Fibroblast of lung (primary cell): ENCODE results near the gene ZDHHC14. TPM values are rescaled to one million over a fixed set of nuclear protein-coding genes. Genes with fewer than 3 reads are reported as not detected.
A peak's percentile ranks its signal among the peaks of the same experiment; 100 is the strongest.

Experiments
- DNase-seq, 2 donors: peaks; one replicate each; pipeline versions ENCODE4 v3.0.0 to v3.0.0-alpha.2; 2010; ENCODE audit warnings: low read depth in 2 of 2
- H2AFZ ChIP-seq: 2 replicates; pipeline ENCODE4 v1.5.1; 2012; ENCODE audit warnings: low read length, control low read depth, inconsistent platforms
- H3K27ac ChIP-seq: 2 replicates; pipeline ENCODE4 v1.5.1; 2011; ENCODE audit warnings: low read length, control low read depth; ENCODE audit not compliant: insufficient read depth
- H3K27me3 ChIP-seq: 2 replicates; pipeline ENCODE4 v1.5.1; 2011; ENCODE audit warnings: mild to moderate bottlenecking, low read length; ENCODE audit not compliant: control insufficient read depth, insufficient read depth
- H3K36me3 ChIP-seq: 2 replicates; pipeline ENCODE4 v1.5.1; 2011; ENCODE audit warnings: low read length; ENCODE audit not compliant: control insufficient read depth, insufficient read depth
- H3K4me1 ChIP-seq: 2 replicates; pipeline ENCODE4 v1.5.1; 2011; ENCODE audit warnings: low read length; ENCODE audit not compliant: control insufficient read depth, insufficient read depth; ENCODE audit errors: extremely low read depth
- H3K4me2 ChIP-seq: 2 replicates; pipeline ENCODE4 v1.5.1; 2011; ENCODE audit warnings: low read length, control low read depth; ENCODE audit not compliant: insufficient read depth; ENCODE audit errors: extremely low read depth
- H3K4me3 ChIP-seq, 4 experiments: fragments of 200-600 bp in 1 of 4; sonication (generic) in 1 of 4; replicated peaks in 1 of 4; 2 replicates each; pipeline ENCODE4 v1.5.1; 2011 to 2016; ENCODE audit warnings: low read length in 4 of 4, low read depth in 3 of 4, mild to moderate bottlenecking in 3 of 4, control low read depth in 2 of 4, inconsistent platforms in 1 of 4, mixed read lengths in 1 of 4; ENCODE audit not compliant: insufficient read depth in 1 of 4; ENCODE audit errors: control extremely low read depth in 1 of 4
- H3K79me2 ChIP-seq: 2 replicates; pipeline ENCODE4 v1.5.1; 2012; ENCODE audit warnings: mild to moderate bottlenecking, low read length, inconsistent platforms; ENCODE audit not compliant: control insufficient read depth, insufficient read depth
- H3K9ac ChIP-seq: 2 replicates; pipeline ENCODE4 v1.5.1; 2011; ENCODE audit warnings: mild to moderate bottlenecking, low read length, control low read depth; ENCODE audit not compliant: insufficient read depth
- H3K9me3 ChIP-seq: 2 replicates; pipeline ENCODE4 v1.5.1; 2012; ENCODE audit warnings: low read depth, low read length; ENCODE audit not compliant: control insufficient read depth, insufficient read depth
- H4K20me1 ChIP-seq: 2 replicates; pipeline ENCODE4 v1.5.1; 2011; ENCODE audit warnings: low read length; ENCODE audit not compliant: control insufficient read depth, insufficient read depth; ENCODE audit errors: extremely low read depth
- EZH2 ChIP-seq: IDR thresholded peaks from 2 replicates; pipeline ENCODE4 v1.5.1; 2012; ENCODE audit warnings: low read length, control low read depth, mild to moderate bottlenecking; ENCODE audit errors: missing control alignments
- polyA plus RNA-seq, 2 donors: library from polyadenylated mRNA; depleted of rRNA in 1 of 2; stranded (reverse) in 1 of 2; unstranded in 1 of 2; fragments of >200 nt; gene quantifications; 2 replicates each; pipeline ENCODE4 v1.2.1, GENCODE V29; 2011 to 2012; ENCODE audit warnings: missing spikeins in 1 of 2
- total RNA-seq: library from RNA; depleted of rRNA; stranded (reverse); fragments of >200 nt; gene quantifications from 2 replicates; pipeline ENCODE4 v1.2.1, GENCODE V29; 2014
- TF ChIP-seq, protein P1 (sequence below), 2 donors: IDR thresholded peaks in 1 of 2; conservative IDR thresholded peaks in 1 of 2; 1 replicate in 1 of 2; 2 replicates in 1 of 2; pipeline ENCODE4 v1.5.1; 2011 to 2012; ENCODE audit warnings: low read length in 2 of 2, control low read depth in 1 of 2, inconsistent platforms in 1 of 2, low read depth in 1 of 2, mild to moderate bottlenecking in 1 of 2

Gene ZDHHC14
- total and polyA plus RNA-seq, 2 donors (not counting 1 experiment from before 2014, with no cell fraction given), result 1.7 to 3.5 TPM

GRCh38 chr6:157635388-157636244 is 254.6 kb downstream of the ZDHHC14 start:
- no peak overlapping the region for H3K9ac ChIP-seq
- no peaks in the 10 kb centered on the region for H3K36me3 ChIP-seq
- TF ChIP-seq EZH2, result no peak
- TF ChIP-seq, protein P1, sequence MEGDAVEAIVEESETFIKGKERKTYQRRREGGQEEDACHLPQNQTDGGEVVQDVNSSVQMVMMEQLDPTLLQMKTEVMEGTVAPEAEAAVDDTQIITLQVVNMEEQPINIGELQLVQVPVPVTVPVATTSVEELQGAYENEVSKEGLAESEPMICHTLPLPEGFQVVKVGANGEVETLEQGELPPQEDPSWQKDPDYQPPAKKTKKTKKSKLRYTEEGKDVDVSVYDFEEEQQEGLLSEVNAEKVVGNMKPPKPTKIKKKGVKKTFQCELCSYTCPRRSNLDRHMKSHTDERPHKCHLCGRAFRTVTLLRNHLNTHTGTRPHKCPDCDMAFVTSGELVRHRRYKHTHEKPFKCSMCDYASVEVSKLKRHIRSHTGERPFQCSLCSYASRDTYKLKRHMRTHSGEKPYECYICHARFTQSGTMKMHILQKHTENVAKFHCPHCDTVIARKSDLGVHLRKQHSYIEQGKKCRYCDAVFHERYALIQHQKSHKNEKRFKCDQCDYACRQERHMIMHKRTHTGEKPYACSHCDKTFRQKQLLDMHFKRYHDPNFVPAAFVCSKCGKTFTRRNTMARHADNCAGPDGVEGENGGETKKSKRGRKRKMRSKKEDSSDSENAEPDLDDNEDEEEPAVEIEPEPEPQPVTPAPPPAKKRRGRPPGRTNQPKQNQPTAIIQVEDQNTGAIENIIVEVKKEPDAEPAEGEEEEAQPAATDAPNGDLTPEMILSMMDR (conservative IDR thresholded peaks at IDR 0.05 in 1 of 2, IDR thresholded peaks at IDR 0.05 in 1 of 2; ENCODE audit: low read depth in 1 of 2, low read length in 2 of 2), result no peak
- H3K4me2 ChIP-seq, result no peak overlapping the region
- no peaks in the 10 kb centered on the region for H3K79me2 ChIP-seq
- H3K27ac ChIP-seq, result no peak overlapping the region
- no peaks in the 10 kb centered on the region for H4K20me1 ChIP-seq
- no peaks in the 10 kb centered on the region for H3K27me3 ChIP-seq
- H3K4me1 ChIP-seq, result peaks cover 2% of the 10 kb centered on the region
- peak in 1 of 2 donors; percentile 8 for DNase-seq
- no peaks in the 10 kb centered on the region for H3K9me3 ChIP-seq
- no peak overlapping the region for H2AFZ ChIP-seq
- no peak overlapping the region for H3K4me3 ChIP-seq

GRCh38 chr6:157637516-157637915 is 256.5 kb downstream of the ZDHHC14 start:
- no peaks in the 10 kb centered on the region for H4K20me1 ChIP-seq
- no peak overlapping the region for H3K27ac ChIP-seq
- no peaks in the 10 kb centered on the region for H3K36me3 ChIP-seq
- no peaks in the 10 kb centered on the region for H3K27me3 ChIP-seq
- no peak overlapping the region for H3K9ac ChIP-seq
- H3K79me2 ChIP-seq, result no peaks in the 10 kb centered on the region
- no peak overlapping the region for H3K4me3 ChIP-seq
- DNase-seq, result no peak
- peaks cover 2% of the 10 kb centered on the region for H3K4me1 ChIP-seq
- H3K4me2 ChIP-seq, result no peak overlapping the region
- TF ChIP-seq, protein P1 (conservative IDR thresholded peaks at IDR 0.05 in 1 of 2, IDR thresholded peaks at IDR 0.05 in 1 of 2; ENCODE audit: low read depth in 1 of 2, low read length in 2 of 2), result no peak
- no peak for TF ChIP-seq EZH2
- H2AFZ ChIP-seq, result no peak overlapping the region
- no peaks in the 10 kb centered on the region for H3K9me3 ChIP-seq

DNA sequence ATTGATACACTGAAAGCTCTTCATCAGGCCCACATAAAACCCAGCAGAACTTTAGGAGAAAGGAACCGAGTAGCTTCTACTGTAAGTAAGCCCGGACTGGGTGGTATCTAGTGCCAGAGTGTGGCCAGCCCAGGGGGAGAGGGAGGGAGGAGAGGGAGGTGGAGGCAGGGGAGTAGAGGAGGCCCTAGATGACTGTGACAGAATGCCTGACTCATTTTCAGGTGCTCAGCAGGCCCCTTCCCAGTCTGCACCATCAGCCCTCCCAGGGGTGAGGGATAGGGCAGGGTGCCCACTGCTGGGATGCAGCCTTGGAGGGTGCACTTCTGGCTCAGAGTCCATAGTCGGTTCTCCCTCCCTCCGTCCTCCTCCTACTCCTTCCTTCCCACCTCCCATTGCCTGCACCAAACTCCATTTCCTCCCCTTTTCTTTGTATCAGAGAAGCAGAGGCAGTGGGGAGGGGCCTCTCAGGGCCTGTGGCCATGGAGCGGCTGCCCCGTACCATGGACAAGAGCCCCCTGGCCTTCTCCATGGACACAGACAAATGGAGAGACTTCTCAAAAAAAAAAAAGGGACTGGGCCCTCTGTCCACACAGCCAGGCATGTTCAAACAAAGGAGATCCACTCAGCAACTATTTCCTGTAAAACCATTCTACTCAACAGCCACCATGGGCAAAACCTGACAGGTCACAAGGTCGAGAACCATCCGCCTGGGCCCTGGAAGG is 257.1 kb downstream of the ZDHHC14 start:
- no peak overlapping the region for H3K9ac ChIP-seq
- TF ChIP-seq, protein P1 (conservative IDR thresholded peaks at IDR 0.05 in 1 of 2, IDR thresholded peaks at IDR 0.05 in 1 of 2; ENCODE audit: low read depth in 1 of 2, low read length in 2 of 2), result no peak
- TF ChIP-seq EZH2, result no peak
- no peak overlapping the region for H3K4me3 ChIP-seq
- H2AFZ ChIP-seq, result no peak overlapping the region
- H4K20me1 ChIP-seq, result no peaks in the 10 kb centered on the region
- no peak overlapping the region for H3K27ac ChIP-seq
- H3K79me2 ChIP-seq, result no peaks in the 10 kb centered on the region
- H3K9me3 ChIP-seq, result no peaks in the 10 kb centered on the region
- DNase-seq, result no peak
- H3K36me3 ChIP-seq, result no peaks in the 10 kb centered on the region
- no peak overlapping the region for H3K4me2 ChIP-seq
- no peaks in the 10 kb centered on the region for H3K27me3 ChIP-seq
- H3K4me1 ChIP-seq, result peaks cover under 1% of the 10 kb centered on the region
